Measurements from ENCODE around the gene MTX1.
A peak's percentile ranks its signal among the peaks of the same experiment; 100 is the strongest.
"Not testable (repeated sequence)": the region's sequence is repeated elsewhere in the genome, so short reads cannot be mapped to it uniquely, and the experiment has no call there.

MTX1 gene

GRCh38 chr1:155207806-155208540 lies 522 bp upstream of the MTX1 start, which contains the start of gene THBS3:
Gene THBS3, minus strand, starts transcription at chr1:155207897. Its CDS starts 21 bp downstream, at chr1:155207876.
- no peak for ATAC-seq
- no peak for DNase-seq

- DNase-seq (no peak), ATAC-seq (no peak)
Measured at GRCh38 chr1:155209312-155209721, 822 bp downstream of the MTX1 start.

GRCh38 chr1:155210314-155211104 lies 2.0 kb downstream of the MTX1 start:
- DNase-seq (no peak), ATAC-seq (no peak)

- not testable (repeated sequence) for ATAC-seq, DNase-seq
Measured at GRCh38 chr1:155211381-155212050, 3.0 kb downstream of the MTX1 start.

- not testable (repeated sequence) for ATAC-seq, DNase-seq
Measured at GRCh38 chr1:155212051-155212440, 3.6 kb downstream of the MTX1 start.

- not testable (repeated sequence) for ATAC-seq, DNase-seq
Measured at GRCh38 chr1:155214702-155215101, 6.2 kb downstream of the MTX1 start.

- ATAC-seq (no peak), DNase-seq (no peak)
Measured at GRCh38 chr1:155218854-155219591, 10.5 kb downstream of the MTX1 start.

GRCh38 chr1:155219592-155220031 lies 11.1 kb downstream of the MTX1 start:
- ATAC-seq (peak; percentile 32), DNase-seq (no peak)

GRCh38 chr1:155220211-155220965 lies 11.9 kb downstream of the MTX1 start:
- ATAC-seq, DNase-seq: not testable (repeated sequence)

- DNase-seq (no peak), ATAC-seq (no peak)
Measured at GRCh38 chr1:155223047-155223446, 14.6 kb downstream of the MTX1 start.

- DNase-seq, ATAC-seq: not testable (repeated sequence)
Measured at GRCh38 chr1:155225404-155225759, 16.9 kb downstream of the MTX1 start.

- DNase-seq (peak; percentile 83), ATAC-seq (peak; percentile 53)
Measured at GRCh38 chr1:155226188-155226909, 17.9 kb downstream of the MTX1 start.

GRCh38 chr1:155226910-155227260 lies 18.4 kb downstream of the MTX1 start:
- peak; percentile 41 for ATAC-seq
- peak; percentile 62 for DNase-seq

- ATAC-seq (peak; percentile 96), DNase-seq (peak; percentile 100)
Measured at GRCh38 chr1:155227261-155228095, 19.0 kb downstream of the MTX1 start.

- no peak for ATAC-seq
- no peak for DNase-seq
Measured at GRCh38 chr1:155228096-155228427, 19.6 kb downstream of the MTX1 start.

GRCh38 chr1:155231302-155231701 lies 22.8 kb downstream of the MTX1 start:
- DNase-seq, ATAC-seq: not testable (repeated sequence)

GRCh38 chr1:155232001-155232978 lies 23.8 kb downstream of the MTX1 start:
- not testable (repeated sequence) for DNase-seq, ATAC-seq

GRCh38 chr1:155233502-155233901 lies 25.0 kb downstream of the MTX1 start:
- ATAC-seq, result not testable (repeated sequence)

More at GRCh38 chr1:155233502-155233901, 25.0 kb downstream of the MTX1 start:
- not testable (repeated sequence) for DNase-seq

Measured in stimulated activated naive CD8-positive, alpha-beta T cell treated with anti-CD3 and anti-CD28 coated beads, Interleukin-15, Interleukin-2, amounts not matched to agents 100 U/mL and 50 U/mL, for 24 hours (primary cell).